ENCODE measurements around the gene GRIK5. TPM values are rescaled to one million over a fixed set of nuclear protein-coding genes. Genes with fewer than 3 reads are reported as not detected.

Gene GRIK5
- total RNA-seq, 4 donors from 2014 or later, result 0.57 to 7.4 (median 0.89) TPM

- no peaks in the 10 kb centered on the region for H3K4me1 ChIP-seq
- no peaks in the 10 kb centered on the region for H3K9me3 ChIP-seq
- H3K27ac ChIP-seq, result no peak overlapping the region
- TF ChIP-seq, protein P1, sequence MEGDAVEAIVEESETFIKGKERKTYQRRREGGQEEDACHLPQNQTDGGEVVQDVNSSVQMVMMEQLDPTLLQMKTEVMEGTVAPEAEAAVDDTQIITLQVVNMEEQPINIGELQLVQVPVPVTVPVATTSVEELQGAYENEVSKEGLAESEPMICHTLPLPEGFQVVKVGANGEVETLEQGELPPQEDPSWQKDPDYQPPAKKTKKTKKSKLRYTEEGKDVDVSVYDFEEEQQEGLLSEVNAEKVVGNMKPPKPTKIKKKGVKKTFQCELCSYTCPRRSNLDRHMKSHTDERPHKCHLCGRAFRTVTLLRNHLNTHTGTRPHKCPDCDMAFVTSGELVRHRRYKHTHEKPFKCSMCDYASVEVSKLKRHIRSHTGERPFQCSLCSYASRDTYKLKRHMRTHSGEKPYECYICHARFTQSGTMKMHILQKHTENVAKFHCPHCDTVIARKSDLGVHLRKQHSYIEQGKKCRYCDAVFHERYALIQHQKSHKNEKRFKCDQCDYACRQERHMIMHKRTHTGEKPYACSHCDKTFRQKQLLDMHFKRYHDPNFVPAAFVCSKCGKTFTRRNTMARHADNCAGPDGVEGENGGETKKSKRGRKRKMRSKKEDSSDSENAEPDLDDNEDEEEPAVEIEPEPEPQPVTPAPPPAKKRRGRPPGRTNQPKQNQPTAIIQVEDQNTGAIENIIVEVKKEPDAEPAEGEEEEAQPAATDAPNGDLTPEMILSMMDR (IDR thresholded peaks at IDR 0.05), result no peak
- no peak for TF ChIP-seq POLR2A (IDR thresholded peaks at IDR 0.05)
- DNase-seq, result no peak
- no peaks in the 10 kb centered on the region for H3K27me3 ChIP-seq
- H3K36me3 ChIP-seq, result no peaks in the 10 kb centered on the region
- H3K4me3 ChIP-seq, result no peak overlapping the region
Observed at GRCh38 chr19:42059196-42059595, 10.8 kb downstream of the GRIK5 start.

GRCh38 chr19:42057846-42058245, 12.2 kb downstream of the GRIK5 start:
- H3K36me3 ChIP-seq, result no peaks in the 10 kb centered on the region
- no peak for DNase-seq

GRCh38 chr19:42054205-42054604, 15.8 kb downstream of the GRIK5 start:
- H3K36me3 ChIP-seq, result no peaks in the 10 kb centered on the region
- no peaks in the 10 kb centered on the region for H3K27me3 ChIP-seq
- no peak overlapping the region for H3K4me3 ChIP-seq
- no peak for TF ChIP-seq POLR2A (IDR thresholded peaks at IDR 0.05)
- TF ChIP-seq, protein P1 (IDR thresholded peaks at IDR 0.05), result no peak
- H3K9me3 ChIP-seq, result no peaks in the 10 kb centered on the region
- no peak overlapping the region for H3K27ac ChIP-seq
- DNase-seq, result no peak
- peaks cover 0 to 4% (median 0%) of the 10 kb centered on the region in 4 donors for H3K4me1 ChIP-seq

More at GRCh38 chr19:42057846-42058245, 12.2 kb downstream of the GRIK5 start:
- H3K9me3 ChIP-seq, result no peaks in the 10 kb centered on the region
- no peak overlapping the region for H3K4me3 ChIP-seq
- no peaks in the 10 kb centered on the region for H3K4me1 ChIP-seq
- TF ChIP-seq POLR2A (IDR thresholded peaks at IDR 0.05), result no peak
- TF ChIP-seq, protein P1 (IDR thresholded peaks at IDR 0.05), result no peak
- no peaks in the 10 kb centered on the region for H3K27me3 ChIP-seq
- H3K27ac ChIP-seq, result no peak overlapping the region

DNA sequence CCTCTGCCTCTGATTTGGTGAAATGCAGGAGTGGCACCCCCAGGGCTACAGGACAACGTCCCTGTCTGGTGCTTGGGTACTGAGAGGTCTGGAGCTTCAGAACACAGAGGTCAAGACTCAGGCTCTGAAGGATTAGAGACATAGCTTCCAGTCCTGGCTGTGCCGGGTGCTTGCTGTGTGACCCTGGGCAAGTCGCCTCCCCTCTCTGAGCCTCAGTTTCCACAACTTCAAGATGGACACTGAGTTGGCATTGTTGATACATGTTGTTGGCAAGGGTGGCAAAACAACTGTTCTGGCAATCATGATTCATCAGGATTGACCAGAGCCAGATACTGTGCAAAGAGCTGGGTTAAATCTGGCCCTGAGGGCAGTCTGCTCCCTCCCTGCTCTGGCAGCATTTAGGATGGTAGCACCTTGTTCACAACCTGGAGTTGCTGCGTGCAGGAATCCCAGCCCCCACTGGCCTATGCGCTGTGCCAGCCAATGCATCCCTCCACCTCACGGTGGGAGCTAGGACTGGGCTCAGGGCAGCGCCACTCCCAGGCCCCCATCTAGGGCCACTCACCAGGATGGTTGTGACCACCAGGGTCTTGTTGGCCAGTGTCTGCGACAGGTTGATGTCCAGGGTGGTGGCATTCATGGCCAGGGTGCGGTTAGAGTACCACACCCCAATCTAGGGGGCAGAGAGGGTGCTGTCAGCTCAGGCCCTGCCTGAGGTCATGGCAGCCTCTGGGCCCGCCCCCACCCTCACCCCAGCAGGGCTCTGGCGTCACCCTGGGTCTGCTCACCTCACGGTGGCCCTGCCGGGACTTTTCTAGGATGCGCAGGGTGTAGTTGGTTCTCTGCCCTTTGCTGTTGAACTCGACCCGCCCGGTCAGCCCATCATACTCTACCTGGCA, 16.7 kb downstream of the GRIK5 start:
- TF ChIP-seq POLR2A (IDR thresholded peaks at IDR 0.05), result no peak
- TF ChIP-seq, protein P1 (IDR thresholded peaks at IDR 0.05), result no peak
- Histone ChIP-seq H3K27me3 (no peaks in the 10 kb centered on the region), H3K4me1 (peaks cover 0 to 10% (median 0%) of the 10 kb centered on the region in 4 donors), H3K27ac (no peak overlapping the region), H3K36me3 (no peaks in the 10 kb centered on the region), H3K4me3 (no peak overlapping the region), H3K9me3 (no peaks in the 10 kb centered on the region)
- no peak for DNase-seq

DNA sequence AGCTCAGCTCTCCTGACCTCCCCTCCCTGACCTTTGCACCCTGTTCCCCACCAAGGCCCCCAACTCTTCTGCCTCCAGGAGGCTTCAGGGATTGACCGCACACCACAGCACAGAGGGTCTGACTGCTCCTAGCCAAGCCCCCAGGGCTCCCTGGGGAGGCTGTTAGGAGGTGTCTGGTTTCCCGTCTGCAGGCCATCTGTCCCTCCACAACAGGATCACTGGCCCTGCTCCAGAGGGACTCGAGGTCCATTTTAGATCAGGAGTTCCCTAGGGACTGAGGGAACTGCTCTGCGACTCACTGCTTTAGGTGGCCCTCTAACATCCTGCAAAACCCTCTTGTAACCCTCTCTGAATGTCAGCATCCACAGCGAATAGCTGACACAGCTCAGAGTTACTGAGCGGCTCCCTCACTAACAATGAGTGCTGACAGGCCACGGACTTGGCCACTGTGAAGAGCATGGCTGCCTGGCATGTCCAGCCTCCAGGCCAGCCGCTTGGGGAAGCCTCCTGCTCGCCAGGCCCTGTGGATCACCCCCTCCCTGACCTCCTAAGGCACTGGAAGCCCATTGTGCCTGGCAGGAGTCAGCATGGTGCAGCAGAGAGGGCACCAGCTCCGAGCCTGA, 17.7 kb downstream of the GRIK5 start:
- DNase-seq, result no peak
- Histone ChIP-seq H3K4me1 (peaks cover 0 to 10% (median 0%) of the 10 kb centered on the region in 4 donors), H3K27me3 (no peaks in the 10 kb centered on the region), H3K9me3 (no peaks in the 10 kb centered on the region), H3K27ac (no peak overlapping the region), H3K36me3 (no peaks in the 10 kb centered on the region), H3K4me3 (no peak overlapping the region)
- TF ChIP-seq, protein P1 (IDR thresholded peaks at IDR 0.05), result no peak
- no peak for TF ChIP-seq POLR2A (IDR thresholded peaks at IDR 0.05)
